Right atrium auricular region (tissue), 2 donors: Measurements from ENCODE around the gene ZNF74. TPM values are rescaled to one million over a fixed set of nuclear protein-coding genes. Genes with fewer than 3 reads are reported as not detected.

ENCODE experiments used
- DNase-seq: peaks from one replicate; pipeline ENCODE4 v3.0.0-alpha.2; 2019; ENCODE audit warnings: low spot score
- H3K27ac ChIP-seq, 2 donors: fragments of 200-600 bp; sonication (generic); 1 replicate in 1 of 2; 2 replicates in 1 of 2; pipeline ENCODE4 v1.5.1; 2016 to 2019
- H3K27me3 ChIP-seq, 2 donors: fragments of 200-600 bp; sonication (generic); one replicate each; pipeline versions ENCODE4 v1.5.1 to v1.6.0; 2017 to 2019
- H3K36me3 ChIP-seq: fragments of 200-600 bp; sonication (generic); one replicate; pipeline ENCODE4 v1.5.1; 2016
- H3K4me1 ChIP-seq, 2 donors: fragments of 200-600 bp; sonication (generic); one replicate each; pipeline versions ENCODE4 v1.5.1 to v1.6.0; 2017 to 2019
- H3K4me3 ChIP-seq, 2 donors: fragments of 200-600 bp; sonication (generic); 1 replicate in 1 of 2; 2 replicates in 1 of 2; pipeline ENCODE4 v1.5.1; 2017 to 2019; ENCODE audit warnings: mild to moderate bottlenecking in 1 of 2, moderate library complexity in 1 of 2
- H3K9me3 ChIP-seq, 2 donors: fragments of 200-600 bp; sonication (generic); one replicate each; pipeline ENCODE4 v1.5.1; 2019
- total RNA-seq, 2 donors: library from RNA; depleted of rRNA; stranded (reverse); fragments of >200 nt; gene quantifications; one replicate each; pipeline ENCODE4 v1.1.0, GENCODE V29; 2016
- TF ChIP-seq, protein P1 (sequence below), 2 donors: fragments of 200-600 bp; sonication (generic); IDR thresholded peaks; one replicate each; pipeline ENCODE4 v1.5.1; 2019; ENCODE audit warnings: antibody characterized with exemption in 2 of 2

ZNF74 gene
- total RNA-seq, 2 donors from 2014 or later = 5.6 to 6.3 TPM

DNA sequence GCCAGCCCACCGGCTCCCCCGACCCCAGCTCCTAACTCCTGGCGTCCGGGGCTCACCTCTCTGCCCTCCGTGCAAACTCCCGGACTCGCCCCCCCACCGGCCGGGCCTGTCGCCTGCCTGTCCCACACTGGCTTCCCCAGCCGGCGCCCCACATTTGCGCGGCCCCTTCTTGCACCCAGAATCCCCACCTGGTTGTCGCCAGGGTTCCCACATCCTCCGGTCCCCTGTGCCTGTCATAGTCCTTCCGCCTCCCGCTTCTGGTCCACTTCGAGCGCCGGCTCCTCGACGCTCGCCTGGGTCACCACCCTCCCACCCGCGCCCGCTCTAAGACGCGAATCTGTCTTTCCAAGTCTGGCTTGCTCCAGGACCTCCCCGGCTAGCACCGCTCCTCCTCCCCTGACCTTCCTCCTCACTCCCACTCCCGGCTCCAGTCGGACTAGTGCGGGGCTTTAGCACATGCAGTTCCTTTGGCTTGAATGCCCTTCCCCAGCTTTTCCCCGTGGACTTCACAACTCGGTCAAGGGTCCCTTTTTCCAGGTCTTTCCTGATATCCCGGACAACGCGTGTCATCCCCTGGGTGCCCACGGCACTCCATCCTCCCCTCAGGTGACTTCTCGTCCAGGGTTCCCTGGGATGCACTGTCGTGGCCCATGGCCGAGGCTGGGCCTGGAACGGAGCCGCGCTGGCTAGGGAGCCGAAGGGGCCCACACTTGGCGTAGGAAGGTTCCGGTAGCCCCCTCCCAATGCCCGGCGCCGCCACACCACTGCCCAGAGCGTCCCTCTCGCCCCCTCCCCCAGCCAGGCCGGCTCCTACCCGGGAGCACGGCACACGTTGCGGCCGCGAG, 43.0 kb downstream of the ZNF74 start:
- Histone ChIP-seq H3K27ac (peak overlapping the region; percentile 68 to 72), H3K36me3 (no peaks in the 10 kb centered on the region), H3K9me3 (no peaks in the 10 kb centered on the region), H3K4me3 (peak overlapping the region; percentile 53 to 71), H3K27me3 (no peaks in the 10 kb centered on the region), H3K4me1 (peaks cover 0 to 41% of the 10 kb centered on the region in 2 donors)
- DNase-seq = no peak
- TF ChIP-seq, protein P1, sequence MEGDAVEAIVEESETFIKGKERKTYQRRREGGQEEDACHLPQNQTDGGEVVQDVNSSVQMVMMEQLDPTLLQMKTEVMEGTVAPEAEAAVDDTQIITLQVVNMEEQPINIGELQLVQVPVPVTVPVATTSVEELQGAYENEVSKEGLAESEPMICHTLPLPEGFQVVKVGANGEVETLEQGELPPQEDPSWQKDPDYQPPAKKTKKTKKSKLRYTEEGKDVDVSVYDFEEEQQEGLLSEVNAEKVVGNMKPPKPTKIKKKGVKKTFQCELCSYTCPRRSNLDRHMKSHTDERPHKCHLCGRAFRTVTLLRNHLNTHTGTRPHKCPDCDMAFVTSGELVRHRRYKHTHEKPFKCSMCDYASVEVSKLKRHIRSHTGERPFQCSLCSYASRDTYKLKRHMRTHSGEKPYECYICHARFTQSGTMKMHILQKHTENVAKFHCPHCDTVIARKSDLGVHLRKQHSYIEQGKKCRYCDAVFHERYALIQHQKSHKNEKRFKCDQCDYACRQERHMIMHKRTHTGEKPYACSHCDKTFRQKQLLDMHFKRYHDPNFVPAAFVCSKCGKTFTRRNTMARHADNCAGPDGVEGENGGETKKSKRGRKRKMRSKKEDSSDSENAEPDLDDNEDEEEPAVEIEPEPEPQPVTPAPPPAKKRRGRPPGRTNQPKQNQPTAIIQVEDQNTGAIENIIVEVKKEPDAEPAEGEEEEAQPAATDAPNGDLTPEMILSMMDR (IDR thresholded peaks at IDR 0.05) = no peak

DNA sequence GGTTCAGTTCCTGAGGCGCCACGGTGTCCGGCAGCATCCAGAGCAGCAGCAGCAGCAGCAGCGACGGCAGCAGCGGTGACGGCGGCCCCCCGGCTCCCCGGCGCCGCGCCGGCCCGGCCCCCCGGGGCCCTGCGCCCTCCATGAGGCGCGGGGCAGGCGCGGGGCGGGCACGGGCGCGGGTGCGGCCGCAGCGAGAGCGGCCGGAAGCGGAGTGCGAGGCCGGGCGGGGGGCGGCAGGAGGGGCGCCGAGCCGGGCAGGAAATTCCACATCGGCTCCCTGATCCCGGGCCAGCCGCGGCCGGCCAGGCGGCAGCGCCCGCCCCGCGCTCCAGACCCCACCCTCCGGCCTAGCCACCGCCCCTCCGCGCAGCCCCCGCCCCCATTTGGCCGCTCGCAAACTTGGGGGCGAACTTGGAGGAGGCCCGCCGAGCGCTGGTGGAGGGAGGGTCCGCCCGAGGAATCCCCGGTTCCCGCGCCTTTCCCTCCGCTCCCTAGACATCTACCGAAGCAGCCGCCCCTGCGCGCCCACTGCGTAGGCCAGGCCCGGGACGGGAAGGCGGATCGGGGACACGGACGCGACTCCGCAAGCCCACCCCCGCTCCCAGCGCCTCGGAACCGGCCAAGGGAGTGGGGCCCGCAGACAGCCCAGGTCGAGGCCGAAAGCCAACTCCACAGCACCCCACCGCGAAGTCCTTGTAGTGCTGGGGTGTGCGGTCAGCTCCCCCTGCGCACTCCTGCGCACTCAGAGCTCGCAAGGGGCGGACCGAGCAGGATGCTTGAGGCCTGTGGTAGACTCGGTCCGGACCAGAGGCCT, 43.9 kb downstream of the ZNF74 start, which contains the start of gene SCARF2:
SCARF2 (minus strand) TSS at position 213 of the 814 bp plus-strand sequence; CDS start at position 142, 71 bp downstream.
- H3K27me3 ChIP-seq = no peaks in the 10 kb centered on the region

DNA sequence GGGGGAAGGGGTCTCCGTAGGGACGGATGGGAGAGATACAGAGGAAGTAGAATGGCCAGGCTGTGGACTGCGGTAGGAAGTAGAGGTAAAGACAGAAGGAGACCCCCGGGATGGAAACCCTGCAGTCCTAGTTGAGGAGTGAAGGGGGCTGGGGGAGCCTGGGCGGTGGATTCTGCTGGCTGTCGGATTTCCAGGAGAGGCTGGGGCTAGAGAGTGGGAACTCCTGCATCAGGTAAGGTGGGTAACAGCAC, 44.4 kb downstream of the ZNF74 start:
- no peaks in the 10 kb centered on the region for H3K36me3 ChIP-seq
- no peak for DNase-seq
- TF ChIP-seq, protein P1 (IDR thresholded peaks at IDR 0.05) = no peak
- H3K4me3 ChIP-seq = peak overlapping the region; percentile 53 to 71
- H3K27ac ChIP-seq = peak overlapping the region; percentile 77 to 81
- no peaks in the 10 kb centered on the region for H3K9me3 ChIP-seq
- peaks cover 0 to 45% of the 10 kb centered on the region in 2 donors for H3K4me1 ChIP-seq
- no peaks in the 10 kb centered on the region for H3K27me3 ChIP-seq

More for the DNA sequence above, 43.9 kb downstream of the ZNF74 start, which contains the start of gene SCARF2:
- H3K9me3 ChIP-seq = no peaks in the 10 kb centered on the region
- peaks cover 0 to 45% of the 10 kb centered on the region in 2 donors for H3K4me1 ChIP-seq
- TF ChIP-seq, protein P1 (IDR thresholded peaks at IDR 0.05) = no peak
- H3K27ac ChIP-seq = peak within 1 kb of the TSS; percentile 77 to 81
- no peaks in the 10 kb centered on the region for H3K36me3 ChIP-seq
- DNase-seq = no peak
- H3K4me3 ChIP-seq = peak within 1 kb of the TSS; percentile 53 to 71

DNA sequence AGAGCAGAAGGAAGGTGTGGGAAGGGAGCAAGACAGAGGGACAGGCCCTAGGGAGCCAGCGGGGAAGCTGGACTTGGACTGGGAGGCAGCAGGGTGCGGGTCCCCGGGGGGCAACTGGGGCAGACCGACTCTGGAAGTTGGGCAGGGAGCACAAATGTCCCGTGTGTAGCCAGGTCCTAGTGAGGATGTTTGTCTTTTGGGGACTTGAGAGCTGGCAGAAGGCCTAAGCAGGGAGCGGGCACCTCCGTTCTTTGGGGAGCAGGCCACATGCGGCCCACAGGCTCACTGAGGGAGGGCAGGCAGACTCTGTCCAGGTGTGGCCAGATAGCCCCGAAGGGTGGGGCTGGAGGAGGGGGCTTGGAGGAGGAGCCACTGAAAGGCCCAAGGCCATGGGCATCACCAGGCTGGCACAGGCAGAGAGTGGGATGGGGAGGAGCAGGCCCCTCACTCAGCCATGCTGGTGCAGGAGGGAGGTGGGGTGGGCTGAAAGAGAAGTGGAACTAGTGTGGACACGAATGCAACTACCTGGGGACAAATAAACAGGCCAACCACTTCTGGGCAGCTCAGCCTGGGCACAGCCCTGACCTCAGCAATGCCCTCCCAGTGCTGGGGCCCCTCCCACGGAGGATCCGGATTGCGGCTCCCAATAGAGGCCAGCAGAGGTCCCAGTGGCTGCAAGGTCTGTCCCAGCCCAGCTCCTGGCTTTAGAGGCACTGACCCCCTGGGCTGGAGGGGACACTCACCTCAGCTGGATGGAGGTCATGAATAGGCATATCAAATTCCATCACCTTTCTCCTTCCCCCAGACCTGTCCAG, 44.9 kb downstream of the ZNF74 start:
- no peaks in the 10 kb centered on the region for H3K36me3 ChIP-seq
- DNase-seq = no peak
- TF ChIP-seq, protein P1 (IDR thresholded peaks at IDR 0.05) = no peak
- H3K4me3 ChIP-seq = peak overlapping the region in 1 of 2 donors; percentile 71
- H3K27me3 ChIP-seq = no peaks in the 10 kb centered on the region
- no peaks in the 10 kb centered on the region for H3K9me3 ChIP-seq
- peak overlapping the region; percentile 77 to 81 for H3K27ac ChIP-seq
- H3K4me1 ChIP-seq = peaks cover 0 to 45% of the 10 kb centered on the region in 2 donors

DNA sequence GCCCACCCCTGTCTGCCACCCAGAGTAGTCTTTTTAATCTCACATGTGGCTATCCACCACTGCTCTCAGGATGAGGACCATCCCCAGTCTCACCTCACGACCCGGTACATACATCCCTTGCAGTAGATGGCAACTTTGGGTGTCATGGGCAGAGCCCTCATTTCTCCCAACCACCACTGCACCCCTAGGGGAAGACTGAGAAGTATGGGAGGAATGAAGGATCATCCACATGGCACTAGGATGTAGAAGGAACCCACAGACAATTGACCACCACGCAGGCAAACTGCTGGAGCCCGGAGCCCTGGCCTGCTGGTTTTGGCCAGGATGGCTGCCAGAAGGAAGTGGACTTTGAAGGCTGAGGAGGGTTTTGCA, 45.6 kb downstream of the ZNF74 start:
- TF ChIP-seq, protein P1 (IDR thresholded peaks at IDR 0.05) = no peak
- Histone ChIP-seq H3K36me3 (no peaks in the 10 kb centered on the region), H3K27me3 (no peaks in the 10 kb centered on the region), H3K27ac (no peak overlapping the region), H3K4me1 (peaks cover 0 to 45% of the 10 kb centered on the region in 2 donors), H3K9me3 (no peaks in the 10 kb centered on the region), H3K4me3 (no peak overlapping the region)
- no peak for DNase-seq
